Osteoblast (primary cell): ENCODE results near the gene GALNT15. TPM values are rescaled to one million over a fixed set of nuclear protein-coding genes. Genes with fewer than 3 reads are reported as not detected.
A peak's percentile ranks its signal among the peaks of the same experiment; 100 is the strongest.

Experiments used
- DNase-seq: peaks from one replicate; pipeline ENCODE4 v3.0.0; 2011; ENCODE audit warnings: low spot score, mixed read lengths; ENCODE audit not compliant: insufficient read length; ENCODE audit errors: missing footprints
- H2AFZ ChIP-seq: 2 replicates; pipeline ENCODE4 v1.6.0; 2011; ENCODE audit warnings: mild to moderate bottlenecking, low read length
- H3K27ac ChIP-seq: 2 replicates; pipeline ENCODE4 v1.5.1; 2011; ENCODE audit warnings: mild to moderate bottlenecking, low read depth, low read length, moderate library complexity
- H3K27me3 ChIP-seq: 2 replicates; pipeline ENCODE4 v1.6.0; 2012; ENCODE audit warnings: mild to moderate bottlenecking, control low read depth, inconsistent platforms, low read length, moderate library complexity; ENCODE audit not compliant: insufficient read depth
- H3K36me3 ChIP-seq: 2 replicates; pipeline ENCODE4 v1.5.1; 2011; ENCODE audit warnings: mild to moderate bottlenecking, low read length, control low read depth, moderate library complexity; ENCODE audit not compliant: insufficient read depth
- H3K4me1 ChIP-seq: 2 replicates; pipeline ENCODE4 v1.5.1; 2011; ENCODE audit warnings: mild to moderate bottlenecking, low read length, control low read depth, moderate library complexity; ENCODE audit not compliant: insufficient read depth
- H3K4me2 ChIP-seq: 2 replicates; pipeline ENCODE4 v1.6.0; 2011; ENCODE audit warnings: mild to moderate bottlenecking, low read length; ENCODE audit not compliant: insufficient read depth
- H3K4me3 ChIP-seq: fragments of 200-600 bp; sonication (generic); 3 replicates; pipeline ENCODE4 v1.5.1; 2012; ENCODE audit warnings: mild to moderate bottlenecking, low read length, inconsistent platforms; ENCODE audit not compliant: insufficient read depth
- H3K79me2 ChIP-seq: 2 replicates; pipeline ENCODE4 v1.6.0; 2012; ENCODE audit warnings: mild to moderate bottlenecking, low read length, control low read depth, inconsistent platforms; ENCODE audit not compliant: insufficient read depth
- H3K9me3 ChIP-seq: 2 replicates; pipeline ENCODE4 v1.5.1; 2011; ENCODE audit warnings: low read depth, low read length, control low read depth
- H4K20me1 ChIP-seq: 2 replicates; pipeline ENCODE4 v1.6.0; 2012; ENCODE audit warnings: mild to moderate bottlenecking, low read length, control low read depth; ENCODE audit not compliant: insufficient read depth
- total RNA-seq: library from RNA; depleted of rRNA; stranded (reverse); fragments of >200 nt; gene quantifications from 2 replicates; pipeline ENCODE4 v1.2.3, GENCODE V29; 2012
- TF ChIP-seq, protein P1 (sequence below): IDR thresholded peaks from 2 replicates; pipeline ENCODE4 v1.5.1; 2011; ENCODE audit warnings: mild to moderate bottlenecking, low read depth, low read length, moderate library complexity; ENCODE audit errors: extremely low read depth

Gene GALNT15
- total RNA-seq, 1 donor = 6.5 TPM

DNA sequence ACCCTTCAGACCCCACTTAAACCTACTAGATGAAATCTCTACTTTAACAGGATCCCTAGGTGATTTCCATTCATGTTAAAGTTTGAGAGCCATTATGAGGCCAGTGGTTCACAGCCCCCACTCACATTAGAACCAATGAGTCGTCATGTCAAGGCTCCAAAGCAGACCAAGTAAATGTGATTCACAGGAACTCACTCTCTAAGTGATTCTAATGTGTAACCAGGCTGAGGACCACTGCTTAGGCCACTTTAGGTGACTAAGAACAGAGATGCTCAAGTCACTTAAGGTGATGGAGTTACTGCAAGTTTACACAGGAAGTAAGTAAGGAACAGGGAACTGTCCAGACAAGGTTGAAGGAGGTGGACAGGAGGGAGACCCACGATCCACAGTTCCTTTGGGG is 7.7 kb downstream of the GALNT15 start:
- DNase-seq = no peak
- H3K9me3 ChIP-seq = no peaks in the 10 kb centered on the region
- H3K27me3 ChIP-seq = no peaks in the 10 kb centered on the region
- no peak overlapping the region for H2AFZ ChIP-seq
- no peak overlapping the region for H3K4me2 ChIP-seq
- no peak overlapping the region for H3K4me3 ChIP-seq
- H3K36me3 ChIP-seq = no peaks in the 10 kb centered on the region
- H3K27ac ChIP-seq = no peak overlapping the region
- no peaks in the 10 kb centered on the region for H4K20me1 ChIP-seq
- H3K79me2 ChIP-seq = no peaks in the 10 kb centered on the region
- TF ChIP-seq, protein P1, sequence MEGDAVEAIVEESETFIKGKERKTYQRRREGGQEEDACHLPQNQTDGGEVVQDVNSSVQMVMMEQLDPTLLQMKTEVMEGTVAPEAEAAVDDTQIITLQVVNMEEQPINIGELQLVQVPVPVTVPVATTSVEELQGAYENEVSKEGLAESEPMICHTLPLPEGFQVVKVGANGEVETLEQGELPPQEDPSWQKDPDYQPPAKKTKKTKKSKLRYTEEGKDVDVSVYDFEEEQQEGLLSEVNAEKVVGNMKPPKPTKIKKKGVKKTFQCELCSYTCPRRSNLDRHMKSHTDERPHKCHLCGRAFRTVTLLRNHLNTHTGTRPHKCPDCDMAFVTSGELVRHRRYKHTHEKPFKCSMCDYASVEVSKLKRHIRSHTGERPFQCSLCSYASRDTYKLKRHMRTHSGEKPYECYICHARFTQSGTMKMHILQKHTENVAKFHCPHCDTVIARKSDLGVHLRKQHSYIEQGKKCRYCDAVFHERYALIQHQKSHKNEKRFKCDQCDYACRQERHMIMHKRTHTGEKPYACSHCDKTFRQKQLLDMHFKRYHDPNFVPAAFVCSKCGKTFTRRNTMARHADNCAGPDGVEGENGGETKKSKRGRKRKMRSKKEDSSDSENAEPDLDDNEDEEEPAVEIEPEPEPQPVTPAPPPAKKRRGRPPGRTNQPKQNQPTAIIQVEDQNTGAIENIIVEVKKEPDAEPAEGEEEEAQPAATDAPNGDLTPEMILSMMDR = no peak
- H3K4me1 ChIP-seq = peaks cover 36% of the 10 kb centered on the region

DNA sequence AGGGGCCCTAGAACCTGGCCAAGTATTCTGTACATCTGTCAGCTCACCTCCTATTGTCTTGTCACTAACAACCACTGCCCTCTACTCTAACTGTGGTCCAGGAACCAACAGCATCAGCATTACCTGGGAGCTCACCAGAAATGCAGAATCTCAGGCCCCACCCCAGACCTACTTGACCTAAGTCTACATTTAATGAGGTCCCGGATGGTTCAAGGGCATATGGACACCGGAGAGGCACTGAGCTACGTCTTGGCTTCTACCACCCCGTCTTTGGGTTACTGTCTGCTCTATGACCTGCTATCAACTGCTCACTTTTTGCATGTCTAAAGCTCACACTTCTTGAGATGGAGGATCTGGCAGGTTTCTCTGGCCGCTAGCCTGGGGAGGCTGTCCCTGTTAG is 8.1 kb downstream of the GALNT15 start:
- TF ChIP-seq, protein P1 = no peak
- no peak overlapping the region for H3K4me3 ChIP-seq
- peaks cover 36% of the 10 kb centered on the region for H3K4me1 ChIP-seq
- no peak overlapping the region for H3K4me2 ChIP-seq
- H2AFZ ChIP-seq = no peak overlapping the region
- no peak for DNase-seq
- H3K79me2 ChIP-seq = no peaks in the 10 kb centered on the region
- no peaks in the 10 kb centered on the region for H3K27me3 ChIP-seq
- no peaks in the 10 kb centered on the region for H3K36me3 ChIP-seq
- no peak overlapping the region for H3K27ac ChIP-seq
- H3K9me3 ChIP-seq = no peaks in the 10 kb centered on the region
- no peaks in the 10 kb centered on the region for H4K20me1 ChIP-seq

DNA sequence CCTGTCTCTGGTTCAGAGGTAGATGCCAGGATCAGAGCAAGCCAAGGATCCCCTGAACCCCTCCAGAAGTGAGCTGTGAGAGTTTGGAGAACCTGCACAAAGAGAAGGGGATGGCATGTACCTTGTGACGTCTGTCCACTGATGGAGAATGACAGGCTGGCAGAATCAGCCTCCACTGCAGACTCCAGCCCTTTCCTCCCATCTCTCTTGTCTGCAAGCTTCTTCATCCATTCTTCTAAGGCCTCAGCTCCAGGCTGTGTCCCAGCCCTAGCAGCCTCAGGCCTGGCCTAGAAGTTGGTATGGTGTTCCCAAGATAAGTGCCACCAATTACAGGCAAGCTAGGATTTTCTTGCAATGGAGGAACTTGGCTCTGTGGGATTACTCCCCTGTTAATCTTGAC is 8.6 kb downstream of the GALNT15 start:
- no peaks in the 10 kb centered on the region for H3K36me3 ChIP-seq
- TF ChIP-seq, protein P1 = no peak
- no peak overlapping the region for H2AFZ ChIP-seq
- no peak overlapping the region for H3K4me2 ChIP-seq
- H3K27me3 ChIP-seq = no peaks in the 10 kb centered on the region
- no peaks in the 10 kb centered on the region for H3K79me2 ChIP-seq
- peaks cover 33% of the 10 kb centered on the region for H3K4me1 ChIP-seq
- no peaks in the 10 kb centered on the region for H4K20me1 ChIP-seq
- H3K4me3 ChIP-seq = no peak overlapping the region
- H3K27ac ChIP-seq = peak overlapping the region; percentile 7
- no peaks in the 10 kb centered on the region for H3K9me3 ChIP-seq
- DNase-seq = no peak

DNA sequence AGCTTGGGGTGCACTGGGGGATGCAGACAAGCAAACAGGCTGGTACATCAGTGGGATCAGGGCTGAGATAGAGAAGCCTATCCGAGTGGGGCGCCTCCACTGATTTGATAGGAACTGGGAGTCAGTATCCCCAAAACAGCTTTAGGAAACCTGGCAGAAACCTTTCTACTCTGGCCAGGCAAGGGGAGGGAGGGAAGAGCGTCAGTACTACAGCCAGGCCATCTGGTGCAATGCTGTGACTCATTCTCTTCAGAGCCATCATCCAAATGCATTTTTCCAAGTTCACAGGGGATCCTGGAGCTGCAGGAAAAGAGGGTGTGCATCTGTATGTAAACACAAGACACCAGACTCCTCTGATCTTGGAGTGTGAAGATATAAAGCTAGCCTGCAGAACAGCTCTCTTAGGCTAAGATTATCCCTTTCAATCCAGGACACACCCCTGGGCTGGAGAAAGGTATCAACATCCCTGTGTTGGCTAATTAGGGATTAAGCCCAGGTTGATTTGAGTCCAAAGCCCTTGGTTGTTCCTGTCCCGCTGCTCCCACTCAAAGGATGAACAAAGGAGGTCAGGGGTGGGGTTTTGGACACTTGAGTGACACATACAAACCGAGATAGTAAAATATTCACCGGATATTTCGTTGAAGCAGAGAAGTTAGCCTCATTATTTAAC is 9.3 kb downstream of the GALNT15 start:
- H3K79me2 ChIP-seq = no peaks in the 10 kb centered on the region
- no peaks in the 10 kb centered on the region for H3K27me3 ChIP-seq
- peak; percentile 96 for DNase-seq
- no peaks in the 10 kb centered on the region for H3K9me3 ChIP-seq
- H3K4me2 ChIP-seq = no peak overlapping the region
- H3K4me1 ChIP-seq = peaks cover 28% of the 10 kb centered on the region
- no peaks in the 10 kb centered on the region for H3K36me3 ChIP-seq
- no peak overlapping the region for H2AFZ ChIP-seq
- H3K27ac ChIP-seq = peak overlapping the region; percentile 7
- no peaks in the 10 kb centered on the region for H4K20me1 ChIP-seq
- TF ChIP-seq, protein P1 = no peak
- no peak overlapping the region for H3K4me3 ChIP-seq
